Right renal pelvis (tissue), 4 donors: Measurements from ENCODE around the gene PCDHGB6. TPM values are rescaled to one million over a fixed set of nuclear protein-coding genes. Genes with fewer than 3 reads are reported as not detected.
"Not testable (repeated sequence)": the region's sequence is repeated elsewhere in the genome, so short reads cannot be mapped to it uniquely, and the experiment has no call there.

Experiments
- DNase-seq, 4 donors: peaks; one replicate each; pipeline ENCODE4 v3.0.0-alpha.2; 2013; ENCODE audit warnings: low read depth in 4 of 4, low spot score in 3 of 4, missing footprints in 1 of 4
- polyA plus RNA-seq, 4 donors: library from polyadenylated mRNA; unstranded; fragments of 120-200 nt; gene quantifications; one replicate each; pipeline ENCODE4 v1.2.1, GENCODE V29; 2013; ENCODE audit not compliant: insufficient read length in 4 of 4

PCDHGB6 gene
- polyA plus RNA-seq, 4 donors: 7.0 to 8.3 (median 8.2) TPM

DNA sequence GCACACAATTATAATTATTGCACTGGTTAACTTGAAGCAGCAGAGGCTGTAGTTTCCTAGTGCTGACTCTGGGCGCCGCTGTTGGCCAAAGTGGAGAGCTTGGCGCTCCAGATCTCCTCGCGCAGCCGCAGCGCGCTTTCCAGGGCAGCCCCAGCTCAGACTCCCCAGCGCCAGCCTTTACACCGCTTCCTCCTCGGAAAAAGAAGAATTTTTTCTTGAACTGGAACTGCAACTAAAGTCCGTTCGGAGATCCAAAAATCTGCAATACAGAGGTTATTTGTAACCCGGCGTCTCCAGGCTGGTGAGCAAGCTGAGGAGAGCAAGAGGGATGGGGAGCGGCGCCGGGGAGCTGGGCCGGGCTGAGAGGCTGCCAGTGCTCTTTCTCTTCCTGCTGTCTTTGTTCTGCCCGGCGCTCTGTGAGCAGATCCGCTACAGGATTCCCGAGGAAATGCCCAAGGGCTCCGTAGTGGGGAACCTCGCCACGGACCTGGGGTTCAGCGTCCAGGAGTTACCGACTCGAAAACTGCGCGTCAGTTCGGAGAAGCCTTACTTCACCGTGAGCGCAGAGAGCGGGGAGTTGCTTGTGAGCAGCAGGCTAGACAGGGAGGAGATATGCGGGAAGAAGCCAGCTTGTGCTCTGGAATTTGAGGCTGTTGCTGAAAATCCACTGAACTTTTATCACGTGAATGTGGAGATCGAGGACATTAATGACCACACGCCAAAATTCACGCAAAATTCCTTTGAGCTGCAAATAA is 20.1 kb upstream of the PCDHGB6 start, which contains the start of gene PCDHGB4:
TSS of gene PCDHGB4 (plus strand) at position 142 of the 755 bp plus-strand sequence. CDS start at position 329, 187 bp downstream.
- DNase-seq: not testable (repeated sequence)

- no peak for DNase-seq
These were observed 19.2 kb upstream of the PCDHGB6 start for GRCh38 chr5:141388661-141389060.

DNA sequence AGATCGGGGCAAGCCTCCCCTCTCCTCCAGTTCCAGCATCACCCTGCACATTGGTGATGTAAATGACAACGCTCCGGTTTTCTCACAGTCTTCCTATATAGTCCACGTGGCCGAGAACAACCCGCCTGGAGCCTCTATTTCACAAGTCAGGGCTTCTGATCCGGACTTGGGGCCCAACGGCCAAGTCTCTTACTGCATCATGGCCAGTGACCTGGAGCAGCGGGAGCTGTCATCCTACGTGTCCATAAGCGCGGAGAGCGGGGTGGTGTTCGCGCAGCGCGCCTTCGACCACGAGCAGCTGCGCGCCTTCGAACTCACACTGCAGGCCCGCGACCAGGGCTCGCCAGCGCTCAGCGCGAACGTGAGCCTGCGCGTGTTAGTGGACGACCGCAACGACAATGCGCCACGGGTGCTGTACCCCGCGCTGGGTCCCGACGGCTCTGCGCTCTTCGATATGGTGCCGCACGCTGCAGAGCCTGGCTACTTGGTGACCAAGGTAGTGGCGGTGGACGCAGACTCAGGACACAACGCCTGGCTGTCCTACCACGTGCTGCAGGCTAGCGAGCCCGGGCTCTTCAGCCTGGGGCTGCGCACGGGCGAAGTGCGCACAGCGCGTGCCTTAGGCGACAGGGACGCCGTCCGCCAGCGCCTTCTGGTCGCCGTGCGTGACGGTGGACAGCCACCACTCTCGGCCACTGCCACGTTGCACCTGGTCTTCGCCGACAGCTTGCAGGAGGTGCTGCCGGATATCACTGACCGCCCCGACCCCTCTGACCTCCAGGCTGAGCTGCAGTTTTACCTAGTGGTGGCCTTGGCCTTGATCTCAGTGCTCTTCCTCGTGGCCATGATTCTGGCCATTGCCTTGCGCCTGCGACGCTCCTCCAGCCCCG is 18.4 kb upstream of the PCDHGB6 start:
- DNase-seq: no peak

GRCh38 chr5:141392429-141393198 is 15.2 kb upstream of the PCDHGB6 start, which contains the start of gene PCDHGA8:
PCDHGA8 (plus strand) TSS chr5:141392633; CDS start chr5:141392814, 181 bp downstream.
- DNase-seq: no peak

DNA sequence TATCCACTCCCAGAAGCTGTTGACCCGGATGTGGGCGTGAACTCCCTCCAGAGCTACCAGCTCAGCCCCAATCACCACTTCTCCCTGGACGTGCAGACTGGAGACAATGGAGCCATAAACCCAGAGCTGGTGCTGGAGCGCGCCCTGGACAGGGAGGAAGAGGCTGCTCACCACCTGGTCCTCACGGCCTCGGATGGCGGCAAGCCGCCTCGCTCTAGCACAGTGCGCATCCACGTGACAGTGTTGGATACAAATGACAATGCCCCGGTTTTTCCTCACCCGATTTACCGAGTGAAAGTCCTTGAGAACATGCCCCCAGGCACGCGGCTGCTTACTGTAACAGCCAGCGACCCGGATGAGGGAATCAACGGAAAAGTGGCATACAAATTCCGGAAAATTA is 14.6 kb upstream of the PCDHGB6 start:
- no peak for DNase-seq

DNA sequence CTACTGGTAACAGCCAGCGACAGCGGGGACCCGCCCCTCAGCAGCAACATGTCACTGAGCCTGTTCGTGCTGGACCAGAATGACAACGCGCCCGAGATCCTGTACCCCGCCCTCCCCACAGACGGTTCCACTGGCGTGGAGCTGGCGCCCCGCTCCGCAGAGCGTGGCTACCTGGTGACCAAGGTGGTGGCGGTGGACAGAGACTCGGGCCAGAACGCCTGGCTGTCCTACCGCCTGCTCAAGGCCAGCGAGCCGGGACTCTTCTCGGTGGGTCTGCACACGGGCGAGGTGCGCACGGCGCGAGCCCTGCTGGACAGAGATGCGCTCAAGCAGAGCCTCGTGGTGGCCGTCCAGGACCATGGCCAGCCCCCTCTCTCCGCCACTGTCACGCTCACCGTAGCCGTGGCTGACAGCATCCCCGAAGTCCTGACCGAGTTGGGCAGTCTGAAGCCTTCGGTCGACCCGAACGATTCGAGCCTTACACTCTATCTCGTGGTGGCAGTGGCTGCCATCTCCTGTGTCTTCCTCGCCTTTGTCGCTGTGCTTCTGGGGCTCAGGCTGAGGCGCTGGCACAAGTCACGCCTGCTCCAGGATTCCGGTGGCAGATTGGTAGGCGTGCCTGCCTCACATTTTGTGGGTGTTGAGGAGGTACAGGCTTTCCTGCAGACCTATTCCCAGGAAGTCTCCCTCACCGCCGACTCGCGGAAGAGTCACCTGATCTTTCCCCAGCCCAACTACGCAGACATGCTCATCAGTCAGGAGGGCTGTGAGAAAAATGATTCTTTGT is 13.2 kb upstream of the PCDHGB6 start:
- not testable (repeated sequence) for DNase-seq

- not testable (repeated sequence) for DNase-seq
These were observed 9.9 kb upstream of the PCDHGB6 start, which contains the start of gene PCDHGB5 for GRCh38 chr5:141397756-141398551. PCDHGB5 (plus strand) TSS chr5:141397947; CDS start chr5:141398128, 181 bp downstream.

- DNase-seq: no peak
These were observed 9.2 kb upstream of the PCDHGB6 start for GRCh38 chr5:141398608-141399007.

- DNase-seq: no peak
These were observed 8.1 kb upstream of the PCDHGB6 start for GRCh38 chr5:141399555-141400258.

- no peak for DNase-seq
These were observed 5.1 kb upstream of the PCDHGB6 start, which contains the start of gene PCDHGA9 for GRCh38 chr5:141402553-141403243. PCDHGA9 (plus strand) TSS chr5:141402778; CDS start chr5:141402953, 175 bp downstream.

DNA sequence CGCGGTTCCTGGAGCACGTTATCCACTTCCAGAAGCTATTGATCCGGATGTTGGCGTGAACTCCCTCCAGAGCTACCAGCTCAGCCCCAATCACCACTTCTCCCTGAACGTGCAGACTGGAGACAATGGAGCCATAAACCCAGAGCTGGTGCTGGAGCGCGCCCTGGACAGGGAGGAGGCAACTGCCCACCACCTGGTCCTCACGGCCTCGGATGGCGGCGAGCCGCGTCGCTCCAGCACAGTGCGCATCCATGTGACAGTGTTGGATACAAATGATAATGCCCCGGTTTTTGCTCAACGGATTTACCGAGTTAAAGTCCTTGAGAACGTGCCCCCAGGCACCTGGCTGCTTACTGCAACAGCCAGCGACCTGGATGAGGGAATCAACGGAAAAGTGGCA is 4.4 kb upstream of the PCDHGB6 start:
- no peak for DNase-seq

- DNase-seq: no peak
These were observed 1.9 kb downstream of the PCDHGB6 start for GRCh38 chr5:141409598-141410306.

GRCh38 chr5:141411575-141411974 is 3.8 kb downstream of the PCDHGB6 start:
- DNase-seq: no peak

DNA sequence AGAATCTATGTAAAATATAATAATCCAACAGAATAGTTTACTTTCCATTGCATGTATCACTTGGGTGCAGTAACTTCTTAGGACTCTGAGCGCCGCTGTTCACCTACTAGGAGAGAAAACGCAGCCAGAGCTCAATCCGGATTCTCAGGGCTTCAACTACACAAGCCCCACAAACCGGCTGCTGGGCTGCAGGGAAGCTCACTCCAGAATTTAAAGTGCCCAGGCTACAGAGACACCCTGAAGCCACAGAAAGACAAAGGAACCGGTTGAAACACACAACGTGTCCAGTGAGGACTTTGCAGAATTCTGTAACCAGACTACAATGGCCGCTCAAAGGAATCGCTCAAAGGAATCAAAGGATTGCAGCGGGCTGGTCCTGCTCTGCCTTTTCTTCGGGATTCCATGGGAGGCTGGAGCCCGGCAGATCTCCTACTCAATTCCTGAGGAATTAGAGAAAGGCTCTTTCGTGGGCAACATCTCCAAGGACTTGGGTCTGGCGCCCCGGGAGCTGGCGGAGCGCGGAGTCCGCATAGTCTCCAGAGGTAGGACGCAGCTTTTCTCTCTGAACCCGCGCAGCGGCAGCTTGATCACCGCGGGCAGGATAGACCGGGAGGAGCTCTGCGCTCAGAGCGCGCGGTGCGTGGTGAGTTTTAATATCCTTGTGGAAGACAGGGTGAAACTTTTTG is 5.2 kb downstream of the PCDHGB6 start, which contains the start of gene PCDHGA10:
TSS of gene PCDHGA10 (plus strand) at position 134 of the 686 bp plus-strand sequence. CDS start at position 323, 189 bp downstream.
- no peak for DNase-seq

- DNase-seq: no peak
These were observed 5.8 kb downstream of the PCDHGB6 start for GRCh38 chr5:141413540-141414069.
